SK-N-MC (cell line): ENCODE measurements around the gene F10.

Experiments
- EZH2 ChIP-seq: fragments of 200-600 bp; sonication (generic); IDR thresholded peaks from one replicate; pipeline ENCODE4 v1.6.1; 2017; ENCODE audit warnings: antibody characterized with exemption
- FOXP2 ChIP-seq: optimal IDR thresholded peaks from 2 replicates; pipeline ENCODE3; 2011; ENCODE audit warnings: mild to moderate bottlenecking, moderate library complexity; ENCODE audit not compliant: insufficient read depth; ENCODE audit errors: extremely low read length, control extremely low read depth
- POLR2AphosphoS5 ChIP-seq: IDR thresholded peaks from 2 replicates; pipeline ENCODE4 v1.6.1; 2012; ENCODE audit warnings: mild to moderate bottlenecking, low read depth, low read length, borderline replicate concordance

DNA sequence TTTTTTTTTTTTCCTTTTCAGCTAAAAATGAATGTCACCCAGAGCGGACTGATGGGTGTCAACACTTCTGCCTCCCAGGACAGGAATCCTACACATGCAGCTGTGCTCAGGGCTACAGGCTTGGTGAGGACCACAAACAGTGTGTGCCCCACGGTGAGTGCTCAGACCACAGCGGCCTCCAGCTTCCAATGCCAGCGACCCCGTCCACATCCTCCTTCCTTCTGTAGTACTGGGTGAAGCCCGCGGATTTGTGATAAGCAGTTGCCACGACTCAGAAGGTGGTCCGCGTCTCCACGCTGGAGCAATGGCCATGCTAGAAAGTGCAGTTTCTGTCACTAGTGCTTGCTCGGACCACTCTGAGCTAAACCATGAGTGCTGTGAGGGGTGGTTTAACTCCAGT lies 41.9 kb downstream of the F10 start:
- no peak for TF ChIP-seq POLR2AphosphoS5
- TF ChIP-seq EZH2, result no peak
- TF ChIP-seq FOXP2, result no peak
